Medulla oblongata (tissue), 1 donor: ENCODE results near the gene TOPBP1.

Experiments
- DNase-seq: peaks from one replicate; pipeline ENCODE4 v3.0.0-alpha.2; 2015; ENCODE audit errors: extremely low spot score

The TOPBP1 gene

DNA sequence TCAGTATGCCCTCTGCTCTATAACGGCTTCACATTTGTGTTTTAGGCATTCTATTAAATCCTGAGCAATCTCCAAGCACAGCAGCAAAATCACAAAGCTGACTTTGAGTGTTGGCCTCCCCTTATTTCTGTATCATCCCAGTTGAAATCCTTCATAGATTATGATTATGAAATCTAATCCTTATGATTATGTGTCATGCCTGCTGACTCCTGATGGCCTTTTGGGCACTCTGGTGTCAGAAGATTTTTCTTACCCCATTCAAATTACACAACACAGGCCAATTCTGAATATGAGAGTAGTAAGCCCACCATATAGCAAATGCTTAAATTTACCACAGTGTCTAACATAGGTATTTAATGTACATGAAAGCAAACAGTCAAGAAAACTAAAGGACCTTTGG is 53.9 kb downstream of the TOPBP1 start:
- no peak for DNase-seq

DNA sequence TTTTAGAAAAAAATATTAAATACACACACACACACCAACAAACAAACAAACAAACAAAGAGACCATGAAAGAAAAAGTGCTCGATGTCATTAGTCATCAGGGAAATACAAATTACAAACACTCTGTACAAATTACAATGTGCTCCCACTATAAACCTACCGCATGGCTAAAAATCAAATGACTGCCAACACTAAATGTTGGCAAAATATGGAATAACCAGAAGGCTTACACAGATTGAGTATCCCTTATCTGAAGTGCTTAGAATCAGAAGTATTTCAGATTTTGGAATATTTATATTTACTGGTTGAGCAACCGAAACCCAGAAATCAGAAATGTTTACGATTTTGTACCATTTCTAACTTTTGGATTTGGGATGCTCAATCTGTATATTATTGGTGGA is 54.8 kb downstream of the TOPBP1 start:
- no peak for DNase-seq

DNA sequence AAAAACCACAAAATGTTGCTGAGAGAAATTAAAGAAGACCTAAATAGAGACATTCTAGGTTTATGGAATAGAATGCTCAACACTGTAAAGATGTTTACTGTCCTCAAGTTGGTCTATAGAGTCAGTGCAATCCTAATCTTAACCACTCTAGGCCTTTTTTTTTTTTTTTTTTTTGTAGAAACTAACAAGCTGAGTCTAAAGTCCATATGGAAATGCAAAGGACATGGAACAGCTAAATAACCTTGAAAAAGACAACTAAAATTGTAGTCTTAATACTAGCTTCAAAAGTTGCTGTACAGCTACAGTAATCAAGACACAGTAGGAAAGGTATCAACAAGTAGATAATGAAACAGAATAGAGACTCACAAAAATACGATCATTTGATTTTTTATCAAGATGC is 55.4 kb downstream of the TOPBP1 start:
- DNase-seq: no peak

DNA sequence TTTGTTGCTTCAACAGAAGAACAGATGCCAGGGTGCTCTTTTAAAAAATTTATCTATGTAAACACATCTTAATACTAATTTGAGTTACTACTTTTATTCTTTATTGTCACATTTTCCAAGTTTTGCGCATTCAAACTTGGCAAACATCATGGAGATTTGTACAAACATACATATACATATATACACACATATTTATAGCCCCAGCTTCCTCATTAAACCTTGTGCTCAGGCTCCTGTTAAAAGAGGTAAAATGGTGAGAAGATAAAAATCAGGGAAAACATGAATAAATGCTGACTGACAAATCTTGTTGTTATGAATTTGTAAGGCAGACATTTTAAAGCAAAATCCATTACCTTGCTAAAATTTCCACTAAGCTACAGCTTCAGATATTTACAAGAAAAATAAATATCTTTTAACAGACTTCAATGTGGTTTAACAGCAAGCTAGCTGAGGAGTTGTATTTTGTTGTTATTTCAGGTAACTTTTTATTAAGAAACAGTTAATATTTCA is 61.1 kb downstream of the TOPBP1 start:
- no peak for DNase-seq

DNA sequence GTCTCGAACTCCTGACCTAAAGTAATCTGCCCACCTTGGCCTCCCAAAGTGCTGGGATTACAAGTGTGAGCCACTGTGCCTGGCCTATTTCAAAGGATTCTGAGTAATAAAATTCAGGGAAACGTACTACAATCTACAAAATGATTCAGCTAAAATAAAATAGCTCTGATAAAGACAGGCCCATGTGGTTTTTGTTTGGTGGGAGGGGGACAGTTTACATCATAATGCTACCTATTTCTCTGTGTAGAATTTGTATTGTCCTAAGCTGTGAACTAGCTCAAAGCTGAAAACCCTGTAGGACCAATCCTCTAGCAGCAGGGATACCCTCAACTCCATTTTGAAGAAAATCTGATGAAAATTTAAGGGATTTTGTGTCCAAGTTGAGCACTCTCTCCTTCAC is 62.5 kb downstream of the TOPBP1 start:
- DNase-seq: no peak

DNA sequence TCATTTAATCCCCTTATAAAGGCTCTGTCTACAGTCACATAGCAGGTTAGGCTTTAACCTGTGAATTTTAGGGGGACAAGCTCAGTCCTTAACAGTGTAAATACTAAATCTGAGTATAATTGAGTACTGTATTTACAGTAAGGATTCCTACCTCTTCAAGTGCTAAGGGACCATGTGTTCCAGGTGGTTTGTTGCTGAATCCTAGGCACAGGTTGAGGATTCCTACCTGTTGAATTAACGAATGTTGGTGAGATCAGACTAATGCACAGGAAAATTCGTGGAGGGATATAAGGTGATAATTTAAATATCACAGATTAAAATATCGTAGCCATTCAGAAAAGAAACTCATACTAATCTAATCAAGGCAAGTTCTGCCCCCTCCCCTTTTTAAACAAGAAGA is 63.3 kb downstream of the TOPBP1 start:
- no peak for DNase-seq

DNA sequence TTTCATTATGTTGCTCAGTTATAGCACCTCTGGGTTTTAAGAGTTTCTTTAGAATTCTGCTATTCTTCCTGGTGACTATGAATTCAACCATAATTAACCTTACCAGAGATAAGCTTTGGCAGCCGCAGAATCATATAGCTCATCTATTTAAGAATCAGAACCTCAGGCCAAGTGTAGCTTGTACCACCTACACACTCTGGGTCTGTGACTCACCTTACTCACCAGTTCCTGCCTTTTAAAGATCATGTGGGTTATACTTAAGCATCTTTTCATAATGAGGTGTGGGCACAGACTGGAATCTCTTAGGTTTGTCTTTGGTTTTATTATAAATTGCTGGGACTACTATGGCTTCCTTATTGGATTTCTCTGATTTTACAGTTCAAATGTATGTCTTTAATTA is 66.4 kb downstream of the TOPBP1 start:
- DNase-seq: no peak

DNA sequence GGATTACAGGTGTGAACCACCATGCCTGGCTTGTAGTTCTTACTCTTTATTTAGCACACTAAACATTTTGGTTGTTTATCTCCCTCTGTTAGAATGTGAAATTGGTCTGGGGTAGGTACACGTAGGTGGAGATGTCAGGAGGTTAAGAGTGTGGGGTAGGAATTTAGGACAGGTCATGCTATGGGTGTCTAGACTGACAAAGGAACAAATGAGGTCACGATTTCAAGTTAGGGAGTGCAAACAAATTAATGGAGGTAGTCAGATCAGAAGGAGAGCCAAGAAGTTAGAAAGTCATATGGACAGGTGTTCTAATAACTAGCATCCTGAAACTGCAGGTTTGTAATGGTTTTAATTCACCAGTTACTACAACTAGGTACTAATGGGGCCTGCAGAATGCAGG is 68.5 kb downstream of the TOPBP1 start:
- DNase-seq: no peak

DNA sequence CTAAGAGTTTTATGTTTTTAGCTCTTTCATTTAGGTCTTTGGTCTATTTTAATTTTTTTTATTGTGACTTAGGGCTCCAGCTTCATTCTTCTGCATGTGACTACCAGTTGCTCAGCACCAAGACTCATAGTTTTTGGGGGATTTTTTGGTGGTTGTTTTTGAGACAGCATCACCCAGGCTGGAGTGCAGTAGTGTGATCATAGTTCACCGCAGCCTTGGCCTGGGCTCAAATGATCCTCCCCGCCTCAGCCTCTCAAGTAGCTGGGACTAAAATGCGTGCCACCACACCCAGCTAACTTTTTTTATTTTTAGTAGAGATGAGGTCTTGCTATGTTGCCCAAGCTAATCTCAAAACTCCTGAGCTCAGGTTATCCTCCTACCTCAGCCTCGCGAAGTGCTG is 68.9 kb downstream of the TOPBP1 start:
- DNase-seq: no peak

DNA sequence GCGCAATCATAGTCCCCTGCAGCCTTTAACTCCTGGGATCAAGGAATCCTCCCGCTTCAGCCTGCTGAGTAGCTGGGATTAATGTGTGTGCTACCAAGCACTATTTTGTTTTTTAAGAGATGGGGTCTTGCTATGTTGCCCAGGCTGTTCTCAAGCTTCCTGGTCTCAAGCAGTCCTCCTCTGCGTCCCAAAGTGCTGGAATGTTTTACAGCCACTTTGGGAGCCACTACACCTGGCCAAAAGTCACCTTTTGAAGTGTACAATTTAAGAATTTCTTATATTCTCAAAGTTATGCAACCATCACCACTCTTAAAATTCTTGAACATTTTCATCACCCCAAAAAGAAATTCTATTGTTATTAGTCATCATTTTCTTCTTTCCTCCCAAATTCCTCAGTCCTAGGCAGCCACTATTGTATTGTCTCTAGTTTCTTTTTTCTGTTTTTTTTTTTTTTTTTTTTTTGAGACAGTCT is 70.4 kb downstream of the TOPBP1 start:
- DNase-seq: no peak

DNA sequence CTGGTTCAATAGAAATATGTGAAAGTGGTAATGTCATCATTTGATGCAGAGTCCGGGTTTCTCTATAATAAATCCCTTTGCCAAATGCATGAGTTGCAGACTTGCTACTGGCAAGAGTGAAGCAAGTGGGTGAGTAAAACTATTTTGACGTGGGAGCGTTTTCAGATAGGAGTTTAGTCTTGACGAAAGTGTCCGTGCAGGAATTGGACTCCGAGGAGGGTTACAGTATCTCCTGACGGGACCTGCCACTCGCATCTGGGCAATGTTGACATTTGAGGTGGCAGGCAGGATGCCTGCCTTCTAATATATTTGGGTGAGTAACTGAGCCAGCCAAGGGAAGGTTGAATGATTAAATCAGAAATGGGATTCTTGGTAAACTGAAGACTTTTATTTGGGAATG is 72.2 kb downstream of the TOPBP1 start:
- no peak for DNase-seq

DNA sequence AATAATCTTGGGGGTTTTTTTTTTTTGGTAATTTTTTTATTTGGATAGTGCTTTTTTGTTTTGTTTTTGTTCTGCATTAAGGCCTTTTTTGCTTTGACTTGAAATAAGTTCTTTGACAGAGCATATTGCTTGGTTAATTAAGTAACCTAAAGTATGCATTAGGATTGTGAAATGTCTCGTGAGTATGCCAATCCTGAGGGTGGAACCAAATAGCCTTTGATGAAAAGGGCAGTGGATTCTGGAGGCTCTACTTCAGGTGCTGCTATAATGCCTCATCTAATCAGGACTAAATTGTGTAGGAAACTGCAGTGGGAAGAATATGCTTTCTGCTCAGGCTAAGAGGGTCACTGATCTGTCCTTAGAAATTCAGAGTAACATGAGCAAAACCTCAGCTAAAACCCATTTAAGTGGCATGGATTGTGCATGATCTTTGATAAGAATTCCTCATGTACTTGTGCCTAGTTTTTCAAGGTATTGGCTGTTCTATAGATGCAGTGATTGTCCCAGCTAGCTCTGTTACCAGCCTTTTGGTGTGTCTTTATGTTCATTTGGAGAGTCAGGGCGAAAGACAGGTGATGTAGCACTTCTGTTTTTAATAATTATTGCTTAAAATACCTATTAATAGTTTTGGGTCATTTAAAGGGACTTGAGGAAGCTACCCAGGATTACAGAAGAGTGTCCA is 72.8 kb downstream of the TOPBP1 start:
- DNase-seq: no peak

DNA sequence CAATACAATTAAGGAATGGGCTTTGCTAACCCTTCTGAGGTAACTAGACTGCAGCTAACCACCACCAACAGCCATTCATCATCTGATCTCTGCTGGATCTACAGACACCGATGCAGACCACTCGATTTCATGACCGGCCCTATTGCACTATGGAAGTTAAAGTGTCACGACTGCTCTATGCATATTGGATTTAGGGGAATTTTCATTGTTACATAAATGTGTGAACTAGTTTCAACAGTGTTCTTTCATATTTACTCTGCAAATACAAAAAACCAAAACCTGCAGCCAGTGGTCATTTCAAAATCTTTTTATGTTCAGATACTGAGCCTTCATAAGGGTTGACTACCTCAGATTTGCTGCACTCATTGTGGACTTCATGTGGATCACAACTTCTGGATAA is 73.7 kb downstream of the TOPBP1 start:
- no peak for DNase-seq

DNA sequence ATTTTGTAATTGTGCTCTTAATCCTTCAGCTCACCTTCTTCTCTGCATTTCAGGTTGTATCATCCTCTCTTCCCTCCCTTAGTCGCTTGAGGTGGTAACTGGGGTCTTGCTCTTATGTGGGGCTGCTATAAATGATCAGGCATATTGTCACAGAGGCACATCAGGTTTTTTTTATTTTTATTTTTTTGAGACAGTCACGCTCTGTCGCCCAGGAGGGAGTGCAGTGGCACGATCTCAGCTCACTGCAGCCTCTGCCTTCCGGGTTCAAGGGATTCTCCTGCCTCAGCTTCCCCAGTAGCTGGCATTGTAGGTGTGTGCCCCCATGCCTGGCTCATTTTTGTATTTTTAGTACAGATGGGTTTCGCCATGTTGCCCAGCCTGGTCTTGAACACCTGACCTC is 78.3 kb downstream of the TOPBP1 start:
- no peak for DNase-seq

DNA sequence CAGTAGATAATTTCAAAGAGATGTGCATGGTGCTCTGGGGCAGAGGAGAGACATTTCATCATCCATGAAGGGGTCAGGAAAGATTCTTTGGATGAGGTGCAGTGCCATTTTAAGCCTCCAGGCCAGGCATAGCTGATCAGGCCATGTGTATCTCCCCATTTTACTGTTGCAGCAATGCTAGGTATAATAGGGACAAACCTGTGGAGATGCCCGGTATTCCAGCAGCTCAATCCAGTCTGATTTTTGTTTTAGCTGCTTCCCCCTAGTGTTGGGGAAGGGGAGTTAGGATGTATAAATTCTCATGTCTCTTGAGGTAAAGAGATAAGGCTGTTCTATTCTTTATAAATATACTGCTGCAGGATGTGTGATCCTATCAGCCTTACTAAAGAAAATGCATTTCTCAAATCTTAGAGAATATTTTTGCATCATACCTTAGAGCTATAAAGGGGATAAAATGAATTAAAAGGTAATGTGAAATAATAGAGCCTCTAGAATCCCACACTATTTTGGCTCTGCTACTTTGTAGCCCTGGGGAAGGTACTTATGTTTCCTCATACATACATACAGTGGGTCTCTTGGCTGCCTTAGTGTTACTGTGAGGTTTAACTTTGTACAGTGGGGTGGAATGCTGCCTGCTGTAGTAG is 83.1 kb downstream of the TOPBP1 start:
- DNase-seq: peak; percentile 27

DNA sequence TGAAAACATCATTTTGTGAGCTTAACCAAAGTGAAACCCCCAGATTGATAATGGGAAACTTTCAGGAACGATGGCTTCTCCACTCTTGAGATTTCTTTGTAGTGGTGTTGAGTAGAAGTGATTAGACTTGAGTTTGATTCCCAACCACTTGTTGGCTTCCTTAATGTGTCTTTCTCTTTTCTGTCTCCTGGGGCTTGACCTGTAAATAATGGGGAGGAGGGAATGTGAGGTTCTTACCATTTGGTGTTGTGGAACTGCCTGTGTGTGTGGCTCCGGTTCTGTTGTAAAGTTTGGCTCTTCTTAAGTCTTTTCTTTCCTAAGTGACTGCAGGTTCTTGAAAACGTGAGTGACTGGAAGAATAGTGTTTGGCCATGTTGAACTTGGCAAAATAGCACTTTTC is 85.6 kb downstream of the TOPBP1 start:
- DNase-seq: no peak

DNA sequence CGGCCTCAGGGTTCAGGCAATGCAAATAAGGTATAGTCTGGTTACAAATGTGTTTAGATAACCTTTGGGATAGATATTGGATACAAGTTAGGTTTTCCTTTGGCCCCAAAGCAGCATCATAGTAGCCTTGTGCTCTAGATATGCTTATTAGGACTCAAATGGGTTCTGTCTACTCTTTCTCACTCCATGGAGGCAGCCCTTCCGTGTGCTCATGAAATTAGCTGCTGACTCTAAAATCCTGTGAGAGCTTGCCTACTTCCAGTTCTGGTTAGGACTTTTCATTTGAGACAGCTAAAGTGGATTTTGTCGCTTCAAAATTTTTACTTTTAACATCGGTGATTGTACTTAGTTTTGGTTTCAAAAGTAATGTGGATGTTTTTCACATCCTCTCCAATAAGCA is 86.7 kb downstream of the TOPBP1 start:
- peak; percentile 37 for DNase-seq

DNA sequence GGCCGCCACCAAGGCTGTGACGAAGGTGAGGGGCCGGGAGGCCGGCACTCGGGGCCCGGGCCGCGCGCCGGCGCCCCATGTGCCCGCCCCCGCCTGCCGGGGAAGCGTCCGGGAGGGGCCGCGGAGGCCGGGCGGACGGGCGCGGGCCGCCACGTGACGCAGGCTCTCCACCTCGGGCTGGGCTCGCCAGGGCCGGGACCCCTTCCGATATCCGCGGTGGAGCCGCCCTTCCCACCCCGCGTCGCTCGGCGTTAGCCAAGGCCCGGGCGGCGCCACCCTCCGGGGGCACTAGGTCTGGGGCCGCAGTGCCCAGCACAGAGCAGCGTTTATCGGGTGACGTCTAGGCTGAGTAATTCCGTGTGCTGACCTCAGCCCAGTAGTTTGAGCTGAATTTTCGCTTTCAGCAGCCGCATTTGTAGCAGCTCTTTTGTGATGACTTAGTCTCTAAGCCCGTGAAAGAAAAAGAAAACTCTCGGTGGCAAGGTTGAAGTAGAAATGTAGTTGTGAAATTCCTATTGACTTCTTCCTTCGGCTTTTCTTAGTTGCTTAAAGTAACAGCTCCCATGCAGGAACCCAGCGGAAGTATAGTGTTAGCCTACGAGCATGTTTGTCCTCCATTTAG is 87.4 kb downstream of the TOPBP1 start:
- DNase-seq: peak; percentile 68

DNA sequence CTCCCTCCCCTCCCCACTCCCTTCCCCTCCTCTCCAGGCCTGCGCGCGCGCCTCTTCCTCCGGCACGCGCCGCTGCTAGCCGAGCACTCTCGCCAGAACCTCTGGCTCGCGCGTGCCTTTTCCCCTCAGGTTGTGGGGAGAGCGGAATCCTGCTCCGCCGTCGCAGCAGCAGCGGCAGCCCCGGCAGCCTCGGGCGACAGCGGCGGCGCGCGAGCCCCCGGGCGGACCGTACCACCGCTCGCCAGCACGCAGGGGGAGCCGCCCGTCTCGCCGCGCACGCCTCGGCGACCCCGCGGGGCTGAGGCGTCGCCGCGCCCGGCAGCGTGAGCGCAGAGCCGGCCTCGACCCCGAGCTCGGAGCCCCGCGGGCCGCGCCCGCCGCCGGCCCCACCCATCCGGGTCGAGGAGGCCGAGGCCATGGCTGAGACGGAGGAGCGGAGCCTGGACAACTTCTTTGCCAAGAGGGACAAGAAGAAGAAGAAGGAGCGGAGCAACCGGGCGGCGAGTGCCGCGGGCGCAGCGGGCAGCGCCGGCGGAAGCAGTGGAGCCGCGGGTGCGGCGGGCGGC is 88.0 kb downstream of the TOPBP1 start, which contains the start of gene CDV3:
TSS of gene CDV3 (plus strand) at position 58 of the 566 bp plus-strand sequence. CDS start at position 417, 359 bp downstream.
- no peak for DNase-seq

DNA sequence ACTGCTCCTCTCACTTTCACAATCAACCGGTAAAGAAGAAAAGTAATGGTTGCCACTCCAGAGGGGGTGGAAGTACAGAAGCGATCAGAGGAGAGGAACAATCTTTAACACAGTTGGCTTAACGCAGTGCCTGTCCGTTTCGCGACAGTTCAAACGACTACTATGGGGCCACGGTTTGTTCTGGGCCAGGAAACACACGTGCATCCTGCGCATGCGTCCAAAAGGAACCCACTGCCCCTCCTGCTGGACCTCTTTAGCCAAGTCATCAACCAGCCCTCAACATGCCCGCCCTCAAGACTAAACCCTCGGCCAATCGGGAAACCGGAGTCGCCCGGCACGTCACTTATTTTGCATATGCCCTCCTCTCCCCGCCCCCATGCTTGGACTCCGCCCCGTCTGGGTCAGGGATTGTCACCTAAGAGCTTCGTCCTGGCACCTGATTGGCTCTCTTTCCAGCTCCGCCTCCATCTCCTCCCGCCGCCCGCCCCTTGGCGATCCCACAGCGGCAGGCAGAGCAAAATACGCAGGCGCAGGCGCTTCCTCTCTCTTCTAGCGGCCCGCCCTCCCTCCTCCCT is 88.6 kb downstream of the TOPBP1 start:
- peak; percentile 100 for DNase-seq

DNA sequence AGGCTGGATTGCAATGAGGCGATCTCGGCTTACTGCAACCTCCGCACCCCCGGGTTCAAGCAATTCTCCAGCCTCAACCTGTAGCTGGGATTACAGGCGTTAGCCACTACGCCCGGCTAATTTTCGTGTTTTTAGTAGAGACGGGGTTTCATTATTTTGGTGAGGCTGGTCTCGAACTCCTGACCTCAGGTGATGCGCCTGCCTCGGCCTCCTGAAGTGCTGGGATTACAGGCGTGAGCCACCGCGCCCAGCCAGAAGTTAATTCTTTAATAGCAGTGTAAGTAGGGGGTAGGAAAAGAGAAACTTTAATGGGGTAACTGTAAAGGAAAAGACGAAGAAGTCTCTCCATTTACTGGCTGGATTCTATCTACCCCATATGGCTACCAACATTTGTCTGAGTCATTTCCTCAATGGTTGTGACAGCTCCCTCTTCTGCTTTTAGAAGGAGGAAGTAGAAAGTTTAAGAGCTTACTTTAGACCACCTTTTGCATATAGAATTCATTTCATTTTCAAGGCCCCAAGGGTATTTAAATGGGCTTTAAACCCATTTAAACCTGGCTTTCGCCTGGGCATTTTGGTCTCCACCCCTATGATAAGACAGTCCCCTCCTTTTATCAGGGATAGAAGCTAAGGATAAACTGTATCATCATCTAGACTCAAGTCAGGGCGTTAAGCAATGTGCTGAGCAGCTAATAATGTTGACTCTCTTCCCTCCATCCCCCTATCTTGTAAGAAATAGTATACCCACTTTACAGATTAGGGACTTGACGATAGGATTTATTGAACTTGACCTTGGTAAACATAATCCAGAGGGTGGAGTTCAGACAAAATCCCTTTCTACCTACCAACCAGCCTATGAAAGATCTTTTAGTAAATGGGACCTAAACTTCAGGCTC is 89.3 kb downstream of the TOPBP1 start:
- peak; percentile 74 for DNase-seq
